HAP-1 (cell line): ENCODE measurements around the gene BTBD9.
"Not testable (repeated sequence)": the region's sequence is repeated elsewhere in the genome, so short reads cannot be mapped to it uniquely, and the experiment has no call there.

Experiments used
- DNase-seq, 2 experiments: peaks; one replicate each; pipeline ENCODE4 v3.0.0-alpha.2; 2016 to 2020; ENCODE audit warnings: low spot score in 2 of 2
- H3K27me3 ChIP-seq: fragments of 250-450 bp; sonication (Bioruptor Pico); 2 replicates; pipeline ENCODE4 v1.5.1; 2020; ENCODE audit warnings: low read depth, mild to moderate bottlenecking, moderate library complexity
- H3K36me3 ChIP-seq: fragments of 250-450 bp; sonication (Bioruptor Pico); replicated peaks from 2 replicates; pipeline ENCODE4 v1.5.1; 2020; ENCODE audit warnings: mild to moderate bottlenecking
- H3K4me1 ChIP-seq: fragments of 250-450 bp; sonication (Bioruptor Pico); 2 replicates; pipeline ENCODE4 v1.5.1; 2020; ENCODE audit warnings: mild to moderate bottlenecking
- H3K4me3 ChIP-seq: fragments of 250-450 bp; sonication (Bioruptor Pico); 2 replicates; pipeline ENCODE4 v1.5.1; 2020; ENCODE audit warnings: mild to moderate bottlenecking, moderate library complexity
- H3K9me3 ChIP-seq: fragments of 250-450 bp; sonication (Bioruptor Pico); 2 replicates; pipeline ENCODE4 v1.5.1; 2020; ENCODE audit warnings: mild to moderate bottlenecking, moderate library complexity
- in situ Hi-C: fragments of 300-500 bp; cut with MboI; formaldehyde crosslinking; loops from 3 replicates; pipeline ENCODE4 v1.14.3; 2020; ENCODE audit warnings: low sequenced_read_pairs, inconsistent platforms, mixed read lengths

BTBD9 gene

DNA sequence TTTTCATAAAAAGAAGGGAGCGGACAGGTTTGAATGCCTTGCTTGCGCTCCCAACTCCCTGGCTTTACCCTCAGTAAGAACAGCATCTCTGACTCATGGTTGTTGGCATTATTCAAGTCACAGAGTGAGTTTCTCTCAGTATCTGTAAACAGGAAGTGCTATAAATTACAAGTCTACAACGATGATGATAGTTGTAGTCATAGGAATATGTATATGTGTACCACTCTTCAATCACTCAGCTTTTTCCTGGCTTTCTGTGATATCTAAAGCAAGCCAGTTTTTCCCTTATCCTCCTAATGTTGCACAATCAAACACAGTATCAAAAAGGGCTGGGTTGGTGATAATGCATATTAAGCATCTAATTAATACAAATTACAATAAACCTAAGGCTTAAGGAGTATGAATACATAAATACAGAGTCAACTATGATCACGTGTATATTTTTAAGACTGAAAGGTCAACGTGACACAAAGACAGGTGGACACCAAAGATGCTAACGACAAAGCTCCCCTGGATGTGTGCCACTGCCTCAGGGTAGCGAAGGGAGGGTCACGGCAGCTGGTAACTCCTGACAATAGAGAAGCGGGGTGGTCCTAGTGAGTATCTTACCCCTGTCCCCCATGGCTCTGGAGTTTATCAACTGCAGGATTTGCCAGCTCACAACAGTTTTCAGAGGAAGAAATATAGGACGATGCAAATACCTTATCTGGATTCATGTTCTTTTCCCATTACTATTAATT, 202.8 kb downstream of the BTBD9 start:
- DNase-seq, result no peak
- no peak overlapping the region for H3K4me3 ChIP-seq
- no peaks in the 10 kb centered on the region for H3K9me3 ChIP-seq
- peaks cover 12% of the 10 kb centered on the region for H3K4me1 ChIP-seq
- H3K36me3 ChIP-seq, result no peaks in the 10 kb centered on the region
- no peaks in the 10 kb centered on the region for H3K27me3 ChIP-seq
- in situ Hi-C loops, result no loop called here

DNA sequence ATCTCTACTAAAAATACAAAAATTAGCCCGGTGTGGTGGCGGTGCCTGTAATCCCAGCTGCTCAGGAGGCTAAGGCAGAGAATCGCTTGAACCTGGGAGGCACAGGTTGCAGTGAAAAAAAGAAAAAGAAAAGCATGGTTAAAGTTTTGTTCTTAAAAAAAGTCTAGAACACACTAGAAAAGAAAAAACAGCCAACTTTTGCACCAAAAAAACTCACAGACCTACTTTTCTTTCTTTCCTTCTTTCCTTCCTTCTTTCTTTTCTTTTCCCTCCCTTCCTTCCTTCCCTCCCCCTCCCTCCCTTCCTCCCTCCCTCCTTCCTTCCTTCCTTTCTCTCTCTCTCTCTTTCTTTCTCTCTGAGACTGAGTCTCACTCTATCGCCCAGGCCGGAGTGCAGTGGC, 204.4 kb downstream of the BTBD9 start:
- DNase-seq, result no peak
- peaks cover 12% of the 10 kb centered on the region for H3K4me1 ChIP-seq
- H3K27me3 ChIP-seq, result no peaks in the 10 kb centered on the region
- H3K36me3 ChIP-seq, result no peaks in the 10 kb centered on the region
- in situ Hi-C loops, result no loop called here
- H3K4me3 ChIP-seq, result no peak overlapping the region
- no peaks in the 10 kb centered on the region for H3K9me3 ChIP-seq

DNA sequence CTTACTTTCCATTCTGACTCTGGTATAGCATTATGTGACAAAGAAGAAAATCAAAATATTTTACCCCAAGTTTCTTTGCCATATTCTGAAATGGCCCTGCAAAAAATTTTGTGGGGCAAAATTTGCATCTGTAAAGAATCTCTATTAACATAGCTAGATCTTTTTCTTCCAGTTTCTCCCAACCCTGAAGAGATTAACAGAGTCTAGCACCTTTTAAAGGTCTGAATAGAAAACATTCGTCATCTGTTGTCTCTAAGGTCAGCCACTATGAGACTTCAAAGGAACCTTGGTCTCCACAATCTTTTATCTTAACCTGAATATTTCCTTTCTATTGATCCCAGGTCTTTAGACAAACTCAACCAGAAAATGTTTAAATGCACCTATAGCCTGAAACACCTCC, 205.7 kb downstream of the BTBD9 start:
- Histone ChIP-seq H3K27me3 (no peaks in the 10 kb centered on the region), H3K4me1 (peaks cover 12% of the 10 kb centered on the region), H3K9me3 (no peaks in the 10 kb centered on the region), H3K36me3 (no peaks in the 10 kb centered on the region), H3K4me3 (no peak overlapping the region)
- in situ Hi-C loops, result no loop called here
- DNase-seq, result peak in 1 of 2 experiments; percentile 69

DNA sequence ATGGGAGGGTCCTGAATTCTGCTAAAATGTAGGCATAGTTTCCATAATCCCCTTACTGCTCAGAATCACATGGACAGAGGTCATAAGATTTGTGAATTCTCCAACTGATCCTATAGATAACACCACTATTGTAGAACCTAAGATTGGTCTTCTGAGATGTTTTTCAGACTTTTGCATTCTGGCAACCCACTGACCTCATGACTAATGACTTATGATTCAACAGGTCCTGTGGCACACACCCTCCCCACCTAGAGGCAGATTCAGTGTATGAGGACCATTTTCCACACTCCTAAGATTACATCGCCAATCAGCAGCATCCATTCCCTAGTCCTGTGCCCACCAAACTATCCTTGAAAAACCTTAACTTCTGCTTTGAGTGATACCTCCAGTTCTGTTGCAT, 207.2 kb downstream of the BTBD9 start:
- Histone ChIP-seq H3K4me1 (peaks cover 21% of the 10 kb centered on the region), H3K27me3 (no peaks in the 10 kb centered on the region), H3K4me3 (no peak overlapping the region), H3K9me3 (no peaks in the 10 kb centered on the region), H3K36me3 (no peaks in the 10 kb centered on the region)
- DNase-seq, result no peak
- in situ Hi-C loops, result no loop called here

DNA sequence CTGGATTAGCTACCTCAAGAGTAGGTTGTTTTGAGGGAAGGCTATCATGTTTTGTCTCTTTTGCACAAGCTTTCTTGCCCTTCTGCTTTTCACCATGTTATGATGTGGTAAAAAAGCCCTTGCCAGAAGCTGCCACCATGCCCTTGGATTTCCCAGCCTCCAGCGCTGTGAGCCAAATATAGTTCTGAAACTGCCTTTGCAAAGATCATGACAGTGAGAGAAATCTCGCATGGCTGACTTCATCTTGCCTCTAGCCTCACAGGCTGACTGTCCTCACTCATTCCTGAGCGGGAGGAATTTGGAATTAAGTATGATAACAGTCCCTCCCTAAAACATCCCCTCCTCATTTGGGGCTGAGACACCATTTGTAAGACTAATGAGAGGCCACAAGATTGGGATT, 207.7 kb downstream of the BTBD9 start:
- in situ Hi-C loops, result no loop called here
- no peak for DNase-seq
- peaks cover 24% of the 10 kb centered on the region for H3K4me1 ChIP-seq
- H3K4me3 ChIP-seq, result no peak overlapping the region
- no peaks in the 10 kb centered on the region for H3K36me3 ChIP-seq
- H3K27me3 ChIP-seq, result no peaks in the 10 kb centered on the region
- H3K9me3 ChIP-seq, result no peaks in the 10 kb centered on the region

DNA sequence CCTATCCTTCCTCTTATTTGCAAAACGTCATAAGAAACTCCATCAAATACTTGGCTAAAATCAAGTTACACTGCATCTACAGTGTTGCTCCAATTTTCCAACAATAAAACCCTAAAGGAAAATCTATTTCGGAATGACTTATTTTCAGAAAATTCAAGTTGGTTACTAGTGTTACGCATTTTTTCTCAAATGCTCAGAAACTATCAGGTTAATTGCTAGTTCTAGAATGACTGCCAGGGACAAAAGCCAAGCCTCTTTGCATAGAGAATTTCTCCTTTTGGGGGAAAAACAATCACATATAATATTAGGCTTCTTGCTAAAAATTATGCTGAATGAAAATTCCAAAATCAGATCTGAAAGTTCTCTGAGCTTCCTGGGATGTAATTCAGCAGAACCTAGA, 210.2 kb downstream of the BTBD9 start:
- Histone ChIP-seq H3K36me3 (no peaks in the 10 kb centered on the region), H3K4me3 (no peak overlapping the region), H3K27me3 (no peaks in the 10 kb centered on the region), H3K4me1 (peaks cover 23% of the 10 kb centered on the region), H3K9me3 (no peaks in the 10 kb centered on the region)
- no peak for DNase-seq
- in situ Hi-C loops, result no loop called here

DNA sequence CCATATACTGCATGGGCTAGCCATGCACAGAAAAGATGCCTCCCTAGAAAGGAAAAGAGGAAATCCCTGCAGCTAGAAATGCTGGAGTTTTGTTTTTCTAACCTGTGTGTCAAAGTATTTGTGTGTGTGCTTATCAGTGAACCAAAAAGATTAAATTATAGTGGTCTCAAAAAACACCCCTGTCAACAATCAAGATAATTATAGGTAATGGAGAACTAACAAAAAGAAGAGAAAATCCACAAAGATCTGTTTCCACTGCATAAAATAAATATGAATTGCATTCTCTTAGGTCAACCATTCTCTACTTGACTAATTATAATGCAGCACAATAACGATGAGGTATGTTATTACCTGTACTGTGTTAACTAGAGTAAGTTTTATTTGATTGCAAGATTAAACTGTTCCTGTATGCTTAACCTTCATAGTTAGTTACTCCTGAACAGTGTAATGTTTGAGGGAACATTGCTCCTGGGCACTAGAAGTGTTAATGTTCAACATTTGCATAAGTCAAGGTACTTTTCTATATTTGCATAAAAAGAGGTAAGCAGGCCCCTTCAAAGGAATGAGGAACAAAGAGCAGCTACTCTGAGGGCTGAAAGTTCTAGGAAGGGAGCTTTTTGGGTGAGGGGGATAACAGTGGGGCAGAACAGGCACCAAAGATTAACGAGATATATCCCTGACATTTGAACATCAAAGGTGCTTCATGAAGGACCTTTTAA, 212.1 kb downstream of the BTBD9 start:
- peak; percentile 23 to 69 for DNase-seq
- no peaks in the 10 kb centered on the region for H3K27me3 ChIP-seq
- in situ Hi-C loops, result no loop called here
- H3K4me1 ChIP-seq, result peaks cover 12% of the 10 kb centered on the region
- no peak overlapping the region for H3K4me3 ChIP-seq
- H3K9me3 ChIP-seq, result no peaks in the 10 kb centered on the region
- no peaks in the 10 kb centered on the region for H3K36me3 ChIP-seq

DNA sequence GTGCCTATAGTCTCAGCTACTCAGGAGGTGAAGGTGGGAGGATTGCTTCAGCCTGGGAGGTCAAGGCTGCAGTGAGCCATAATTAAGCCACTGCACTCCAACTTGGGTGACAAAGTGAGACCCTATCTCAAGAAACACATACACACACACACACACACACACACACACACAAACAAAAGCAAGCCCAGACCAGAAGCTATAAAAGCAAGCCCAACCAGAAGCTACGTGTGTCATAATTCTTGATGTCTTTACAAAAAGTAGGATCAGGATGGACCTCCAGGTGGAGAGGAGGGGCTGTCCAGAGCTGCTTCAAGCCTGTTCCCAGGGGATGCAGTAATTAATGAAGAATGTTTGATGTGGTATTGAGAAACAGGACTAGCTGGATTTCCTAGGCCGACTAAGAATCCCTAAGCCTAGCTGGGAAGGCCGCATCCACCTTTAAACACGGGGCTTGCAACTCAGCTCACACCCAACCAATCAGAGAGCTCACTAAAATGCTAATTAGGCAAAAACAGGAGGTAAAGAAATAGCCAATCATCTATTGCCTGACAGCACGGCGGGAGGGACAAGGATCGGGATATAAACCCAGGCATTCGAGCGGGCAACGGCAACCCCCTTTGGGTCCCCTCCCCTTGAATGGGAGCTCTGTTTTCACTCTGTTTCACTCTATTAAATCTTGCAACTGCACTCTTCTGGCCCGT, 213.8 kb downstream of the BTBD9 start:
- H3K4me3 ChIP-seq, H3K36me3 ChIP-seq, in situ Hi-C loops, H3K27me3 ChIP-seq, DNase-seq, H3K9me3 ChIP-seq: not testable (repeated sequence)
- peaks cover 12% of the 10 kb centered on the region for H3K4me1 ChIP-seq

DNA sequence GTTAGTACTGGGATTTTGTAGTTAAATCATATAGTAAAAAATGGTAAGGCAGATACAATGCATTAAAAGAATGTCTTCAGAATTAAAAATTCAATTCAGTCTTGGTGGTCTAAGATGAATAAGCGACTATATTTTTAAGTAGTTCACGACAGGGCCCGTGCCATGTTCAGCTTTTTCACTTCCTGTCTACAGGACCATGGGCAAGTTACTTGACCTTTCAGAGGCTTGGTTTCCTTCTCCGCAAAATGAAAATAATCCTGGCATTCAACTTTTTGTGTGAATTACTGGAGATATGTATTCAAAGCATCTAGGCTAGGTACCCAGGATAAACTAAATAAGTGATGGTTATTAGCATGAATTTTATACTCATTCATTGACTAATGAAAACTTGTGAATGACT, 216.0 kb downstream of the BTBD9 start:
- in situ Hi-C loops, result no loop called here
- Histone ChIP-seq H3K9me3 (no peaks in the 10 kb centered on the region), H3K36me3 (no peaks in the 10 kb centered on the region), H3K4me3 (no peak overlapping the region), H3K4me1 (peaks cover 12% of the 10 kb centered on the region), H3K27me3 (no peaks in the 10 kb centered on the region)
- DNase-seq, result no peak

DNA sequence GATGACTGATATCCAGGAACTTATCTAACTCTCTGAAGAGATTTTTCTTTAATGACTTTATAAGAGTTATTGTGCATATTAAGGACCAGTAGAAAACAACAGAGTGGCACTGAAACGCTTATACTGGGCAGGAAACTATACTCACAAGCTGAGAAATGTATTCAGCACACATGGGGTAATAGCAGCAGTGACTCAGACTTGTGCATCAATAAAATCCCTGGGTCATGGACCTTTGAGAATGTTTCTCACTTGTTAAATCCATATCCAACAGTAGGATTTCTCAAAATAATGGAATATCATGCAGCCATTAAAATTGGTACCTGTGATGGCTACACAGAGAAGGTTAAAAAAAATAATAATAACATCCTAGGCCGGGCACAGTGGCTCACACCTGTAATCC, 219.5 kb downstream of the BTBD9 start:
- Histone ChIP-seq H3K9me3 (no peaks in the 10 kb centered on the region), H3K4me1 (no peaks in the 10 kb centered on the region), H3K4me3 (no peak overlapping the region), H3K36me3 (no peaks in the 10 kb centered on the region), H3K27me3 (no peaks in the 10 kb centered on the region)
- no peak for DNase-seq
- in situ Hi-C loops, result no loop called here

DNA sequence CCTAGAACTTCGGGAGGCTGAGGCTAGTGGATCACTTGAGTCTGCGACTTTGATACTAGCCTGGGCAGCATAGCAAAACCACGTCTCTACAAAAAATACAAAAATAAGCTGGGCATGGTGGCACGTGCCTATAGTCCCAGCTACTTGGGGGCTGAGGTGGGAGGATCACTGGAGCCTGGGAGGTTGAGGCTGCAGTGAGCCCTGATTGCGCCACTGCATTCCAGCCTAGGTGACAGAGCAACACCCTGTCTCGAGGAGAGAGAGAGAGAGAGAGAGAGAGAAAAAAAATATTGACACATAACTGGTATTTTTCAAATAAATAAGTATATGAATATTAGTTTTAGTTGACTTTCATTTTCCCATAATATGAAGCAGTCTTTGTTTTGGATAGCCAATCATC, 222.2 kb downstream of the BTBD9 start:
- H3K36me3 ChIP-seq, result no peaks in the 10 kb centered on the region
- H3K9me3 ChIP-seq, result no peaks in the 10 kb centered on the region
- H3K4me1 ChIP-seq, result no peaks in the 10 kb centered on the region
- in situ Hi-C loops, result no loop called here
- no peak for DNase-seq
- H3K27me3 ChIP-seq, result no peaks in the 10 kb centered on the region
- no peak overlapping the region for H3K4me3 ChIP-seq

DNA sequence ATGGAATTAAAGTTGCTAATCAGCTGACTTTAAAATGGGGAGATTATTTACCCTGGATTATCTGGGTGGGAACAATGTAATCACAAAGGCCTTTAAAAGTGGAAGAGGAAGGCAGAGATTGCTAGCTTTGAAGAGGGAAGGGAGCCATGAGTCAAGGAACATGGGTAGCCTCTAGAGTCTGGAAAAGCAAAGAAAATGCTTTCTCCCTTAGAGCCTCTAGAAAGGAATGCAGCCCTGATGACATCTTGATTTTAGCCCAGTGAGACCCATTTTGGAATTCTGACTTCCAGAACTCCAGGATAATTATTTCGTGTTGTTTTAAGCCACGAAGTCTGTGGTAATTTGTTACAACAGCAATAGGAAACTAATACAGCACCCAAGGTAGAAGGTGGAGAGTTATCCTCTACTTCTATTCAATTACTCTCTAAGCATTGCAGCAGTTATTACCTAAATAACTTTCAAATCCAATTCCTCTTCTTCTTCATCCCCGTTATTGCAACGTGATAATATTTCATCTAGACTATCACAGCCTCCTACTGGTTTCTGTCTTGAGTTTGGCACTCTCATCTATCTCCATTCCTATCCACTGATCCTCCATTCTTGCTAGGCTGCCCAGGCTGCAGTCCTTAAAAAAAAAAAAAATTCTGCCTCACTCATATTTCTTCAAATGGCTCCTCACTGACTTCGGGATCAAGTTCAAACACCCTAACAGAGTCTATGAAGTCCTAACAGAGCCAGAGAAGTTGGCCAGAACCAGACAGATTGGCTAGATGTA, 224.3 kb downstream of the BTBD9 start:
- Histone ChIP-seq H3K4me1 (no peaks in the 10 kb centered on the region), H3K27me3 (no peaks in the 10 kb centered on the region), H3K9me3 (no peaks in the 10 kb centered on the region), H3K36me3 (no peaks in the 10 kb centered on the region), H3K4me3 (no peak overlapping the region)
- in situ Hi-C loops, result no loop called here
- no peak for DNase-seq

DNA sequence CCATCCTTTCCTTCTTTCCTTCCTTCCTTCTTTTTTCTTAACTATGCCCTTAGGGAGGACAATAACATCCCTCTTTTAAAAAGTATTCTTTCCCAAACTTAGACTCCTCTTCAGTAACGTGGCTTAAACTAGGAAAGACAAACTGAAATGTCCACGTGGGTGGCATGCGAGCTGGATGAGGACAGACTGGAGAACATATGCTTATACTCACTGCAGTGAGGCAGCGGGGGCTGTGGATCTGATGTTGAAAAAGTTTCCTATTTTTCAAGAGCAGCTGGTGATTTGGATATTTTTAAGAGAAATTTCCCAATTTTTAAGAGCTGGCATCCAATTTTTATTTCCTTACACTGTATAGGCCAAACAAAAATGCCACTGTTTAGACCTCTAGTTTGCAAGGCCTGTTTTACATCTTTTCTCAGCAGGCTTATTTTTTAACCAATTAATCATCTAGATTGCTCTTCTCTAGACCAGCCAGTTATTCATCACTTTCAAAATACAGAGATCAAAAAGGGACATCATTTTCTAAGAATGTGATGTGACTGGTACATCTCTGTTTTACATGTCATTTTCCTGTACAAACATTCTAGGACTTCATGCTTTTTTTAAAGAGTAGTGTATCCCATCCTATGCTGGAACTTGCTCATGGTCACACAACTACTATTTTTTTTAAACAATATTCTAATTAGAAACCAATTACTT, 226.5 kb downstream of the BTBD9 start:
- Histone ChIP-seq H3K4me3 (no peak overlapping the region), H3K9me3 (no peaks in the 10 kb centered on the region), H3K36me3 (no peaks in the 10 kb centered on the region), H3K27me3 (no peaks in the 10 kb centered on the region), H3K4me1 (no peaks in the 10 kb centered on the region)
- no peak for DNase-seq
- in situ Hi-C loops, result no loop called here
